ENCODE measurements around the gene UIMC1.
"Not testable (repeated sequence)": the region's sequence is repeated elsewhere in the genome, so short reads cannot be mapped to it uniquely, and the experiment has no call there.

Gene UIMC1

DNA sequence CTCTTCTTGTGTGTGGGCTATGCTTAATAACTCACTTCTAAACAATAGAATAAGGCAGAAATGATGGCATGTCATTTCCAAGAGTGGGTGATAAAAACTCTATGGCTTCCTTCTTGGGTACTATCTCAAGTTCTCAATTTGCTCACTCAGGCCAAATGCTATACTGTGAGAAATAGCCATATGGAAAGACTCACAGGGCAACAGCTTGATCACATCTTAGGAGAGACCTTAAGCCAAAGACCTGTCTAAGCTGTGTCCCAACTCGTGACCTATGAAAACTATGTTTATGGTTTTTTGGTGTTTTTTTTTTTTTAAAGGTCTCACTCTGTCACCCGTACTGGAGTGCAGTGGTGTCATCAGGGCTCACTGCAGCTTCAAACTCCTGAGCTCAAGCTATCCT, 2.1 kb upstream of the UIMC1 start:
- no peak for DNase-seq (ENCODE audit: low read depth in 1 of 2, low spot score in 1 of 2)

DNA sequence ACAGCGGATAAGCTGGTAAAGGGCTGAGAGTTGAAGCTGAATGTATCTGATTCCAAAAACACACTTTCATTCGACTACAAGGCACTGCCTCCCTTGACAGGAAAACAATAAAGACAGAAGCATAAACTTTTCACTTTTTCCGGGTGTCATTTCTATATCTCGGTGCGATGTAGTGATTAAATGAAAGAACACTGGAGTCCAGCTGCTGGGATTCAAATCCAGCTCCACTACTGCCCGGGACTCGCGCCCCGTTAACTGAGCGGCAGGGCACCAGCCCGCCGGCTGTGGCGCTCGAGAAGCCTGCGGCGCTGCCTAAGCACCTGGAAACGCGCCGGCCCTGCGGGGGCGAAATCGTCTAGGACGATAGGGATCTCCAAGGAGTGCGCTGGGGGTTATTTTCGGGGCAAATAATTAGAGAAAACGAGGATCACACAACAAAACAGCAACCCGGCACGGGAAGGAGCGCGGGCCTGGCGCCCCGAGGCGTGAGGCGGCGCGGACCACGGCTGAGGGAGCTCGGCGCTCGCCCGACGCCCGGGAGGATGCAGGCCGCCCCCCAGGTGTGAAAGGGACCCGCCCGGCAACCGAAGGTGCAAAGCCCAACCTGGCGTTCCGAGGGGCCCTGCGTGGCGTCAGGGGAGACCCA, 837 bp downstream of the UIMC1 start:
- peak; percentile 36 to 54 for DNase-seq (ENCODE audit: low read depth in 1 of 2, low spot score in 1 of 2)

DNA sequence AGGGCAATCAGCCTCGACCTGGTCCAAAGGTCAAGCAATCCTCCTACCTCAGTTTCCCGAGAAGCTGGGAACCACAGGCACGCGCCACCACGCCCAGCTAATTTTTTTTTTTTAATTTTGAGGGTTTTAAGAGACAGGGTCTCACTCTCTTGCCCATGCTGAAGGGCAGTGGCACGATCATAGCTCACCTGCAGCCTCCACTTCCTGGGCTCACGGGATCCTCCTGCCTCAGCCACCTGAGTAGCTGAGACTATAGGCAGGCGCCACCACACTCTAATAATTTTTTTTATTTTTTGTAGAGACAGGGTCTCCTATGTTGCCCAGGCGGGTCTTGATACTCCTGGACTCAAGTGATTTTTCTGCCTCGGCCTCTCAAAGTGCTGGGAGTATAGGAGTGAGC, 1.6 kb downstream of the UIMC1 start:
- no peak for DNase-seq (ENCODE audit: low read depth in 1 of 2, low spot score in 1 of 2)

DNA sequence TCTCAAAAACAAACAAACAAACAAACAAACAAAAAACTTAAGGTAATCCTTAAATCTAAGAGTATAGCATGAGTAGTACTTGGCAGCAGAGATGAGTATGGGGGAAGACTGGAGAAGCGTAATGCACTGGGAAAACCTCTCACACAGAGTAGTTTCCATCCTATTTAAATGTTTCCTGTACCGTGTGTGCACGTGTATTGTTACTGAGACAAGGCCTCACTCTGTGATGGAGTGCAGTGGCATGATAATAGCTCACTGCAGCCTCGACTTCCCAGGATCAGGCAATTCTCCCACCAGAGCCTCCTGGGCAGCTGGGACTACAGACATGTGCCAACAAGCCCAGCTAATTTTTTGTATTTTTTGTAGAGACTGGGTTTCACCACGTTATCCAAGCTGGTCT, 2.9 kb downstream of the UIMC1 start:
- no peak for DNase-seq (ENCODE audit: low read depth in 1 of 2, low spot score in 1 of 2)

DNA sequence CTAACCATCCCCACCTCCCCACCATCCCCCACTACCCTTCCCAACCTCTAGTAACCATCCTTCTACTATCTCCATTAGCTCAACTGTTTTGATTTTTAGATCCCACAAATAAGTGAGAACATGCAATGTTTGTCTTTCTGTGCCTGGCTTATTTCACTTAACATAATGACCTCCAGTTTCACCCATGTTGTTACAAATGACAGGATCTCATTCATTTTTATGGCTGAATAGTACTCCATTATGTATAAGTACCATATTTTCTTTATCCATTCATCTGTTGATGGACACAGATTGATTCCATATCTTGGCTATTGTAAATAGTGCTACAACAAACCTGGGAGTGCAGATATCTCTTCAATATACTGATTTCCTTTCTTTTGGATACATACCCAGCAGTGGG, 7.1 kb downstream of the UIMC1 start:
- not testable (repeated sequence) for DNase-seq (ENCODE audit: low read depth in 1 of 2, low spot score in 1 of 2)

DNA sequence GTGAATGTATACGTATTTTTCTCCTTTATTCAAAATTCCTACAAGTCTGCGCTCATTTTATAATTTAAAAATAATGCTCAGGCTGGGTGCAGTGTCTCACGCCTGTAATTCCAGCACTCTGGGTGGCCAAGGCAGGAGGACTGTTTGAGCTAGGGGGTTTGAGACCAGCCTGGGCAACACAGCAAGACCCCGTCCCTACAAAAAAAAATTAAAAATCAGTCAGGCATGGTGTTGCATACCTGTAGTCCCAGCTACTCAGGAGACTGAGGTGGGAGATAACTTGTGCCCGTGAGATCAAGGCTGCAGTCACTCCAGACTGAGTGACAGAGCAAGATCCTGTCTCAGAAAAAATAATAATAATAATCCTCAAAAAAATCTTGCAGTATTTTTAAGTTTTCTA, 7.8 kb downstream of the UIMC1 start:
- DNase-seq (ENCODE audit: low read depth in 1 of 2, low spot score in 1 of 2) = no peak

DNA sequence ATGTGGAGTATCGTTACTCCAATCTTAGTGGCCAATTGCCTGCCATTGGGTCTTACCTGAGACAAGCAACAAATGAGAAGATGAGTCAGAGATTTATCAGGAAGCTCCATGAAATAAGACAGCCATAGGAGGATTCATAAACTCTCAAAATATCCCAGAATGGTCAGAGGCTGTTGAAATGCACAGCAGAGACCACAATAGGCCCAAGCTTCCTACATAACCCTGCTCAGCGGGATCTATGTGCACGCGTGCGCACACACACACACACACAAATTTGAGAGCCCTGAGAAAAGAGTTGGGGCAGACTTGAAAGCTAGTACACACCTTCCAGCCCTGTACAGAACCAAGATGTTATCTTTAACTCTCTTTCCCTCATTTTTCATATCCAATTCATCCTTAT, 9.8 kb downstream of the UIMC1 start:
- DNase-seq (ENCODE audit: low read depth in 1 of 2, low spot score in 1 of 2) = no peak

DNA sequence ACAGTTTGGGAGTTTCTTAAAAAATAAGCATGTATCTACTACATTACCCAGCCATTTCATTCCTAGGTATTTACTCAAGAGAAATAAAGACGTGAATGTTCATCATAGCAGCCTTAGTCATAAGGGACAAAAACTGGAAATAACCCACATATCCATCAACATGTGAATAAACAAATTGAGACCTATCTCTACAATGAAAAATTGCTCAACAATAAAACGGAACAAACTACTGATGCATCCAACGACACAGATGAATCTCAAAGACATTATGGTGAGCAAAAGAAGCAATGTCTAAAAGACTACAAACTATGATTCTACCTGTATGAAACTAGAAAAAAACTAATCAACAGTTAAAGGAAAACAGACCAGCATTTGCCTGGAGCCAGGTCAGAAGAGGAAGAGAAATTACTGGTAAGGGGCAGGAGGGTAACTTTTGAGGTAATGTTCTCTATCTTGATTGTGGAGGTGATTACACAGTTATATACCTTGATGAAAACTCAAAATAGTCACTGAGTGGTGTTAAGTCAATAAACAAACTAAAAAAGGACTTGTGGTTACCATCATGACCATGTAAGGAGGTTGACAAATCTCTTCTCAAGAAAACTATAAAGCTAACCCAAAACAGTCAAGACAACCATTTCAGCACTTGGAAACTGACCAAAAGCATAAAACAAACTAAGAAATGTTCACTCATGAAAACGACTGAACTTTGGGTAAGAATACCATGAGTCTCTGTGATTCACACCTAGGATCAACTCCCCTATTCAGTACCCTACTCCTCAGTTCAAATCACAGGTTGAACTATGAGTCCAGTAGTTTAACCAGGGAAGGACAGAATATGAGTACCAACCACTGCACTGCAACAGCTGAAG, 10.4 kb downstream of the UIMC1 start:
- no peak for DNase-seq (ENCODE audit: low read depth in 1 of 2, low spot score in 1 of 2)

DNA sequence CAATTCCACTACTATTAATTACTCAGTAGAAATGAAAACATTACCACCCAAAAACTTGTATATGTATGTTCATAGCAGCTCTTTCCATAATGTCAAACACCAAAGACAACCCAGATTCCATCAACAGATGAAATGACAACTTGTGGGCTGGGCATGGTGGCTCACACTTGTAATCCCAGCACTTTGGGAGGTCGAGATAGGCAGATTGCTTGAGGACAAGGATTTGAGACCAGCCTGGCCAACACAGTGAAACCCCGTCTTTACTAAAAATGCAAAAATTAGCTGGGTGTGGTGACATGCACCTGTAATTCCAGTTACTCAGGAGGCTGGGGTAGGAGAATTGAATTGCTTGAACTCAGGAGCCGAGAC, 11.5 kb downstream of the UIMC1 start:
- DNase-seq (ENCODE audit: low read depth in 1 of 2, low spot score in 1 of 2) = no peak

DNA sequence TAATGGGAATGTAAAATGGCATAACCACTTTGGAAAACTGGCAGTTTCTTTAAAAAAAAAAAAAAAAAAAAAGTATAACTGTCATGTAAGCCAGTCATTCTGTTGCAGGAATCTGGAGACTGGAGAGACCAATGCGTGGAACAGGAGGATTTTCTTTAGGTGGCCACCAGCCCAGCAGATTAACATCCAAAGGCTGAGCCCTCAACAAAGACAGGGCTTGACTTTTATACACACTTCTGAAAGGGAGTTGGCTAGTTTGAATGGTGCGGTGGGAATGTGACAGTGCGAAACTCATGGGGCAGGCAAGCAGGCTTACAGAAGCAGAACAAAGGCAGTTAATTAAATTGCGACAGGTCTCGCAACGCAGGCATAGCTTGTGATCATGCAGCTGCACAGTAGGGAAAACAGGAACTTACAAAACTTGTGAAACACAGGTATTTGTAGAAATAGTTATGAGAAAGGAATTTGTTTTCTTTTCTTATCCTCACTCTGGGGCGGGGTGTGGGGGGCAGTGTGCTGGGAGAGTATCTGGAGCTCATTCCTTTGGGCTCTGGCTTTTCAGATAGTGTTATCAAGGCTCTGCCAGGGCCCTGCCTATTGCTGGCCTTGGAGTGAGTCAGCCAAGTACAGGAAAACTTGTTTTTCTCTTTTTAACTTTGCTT, 12.0 kb downstream of the UIMC1 start:
- no peak for DNase-seq (ENCODE audit: low read depth in 1 of 2, low spot score in 1 of 2)

DNA sequence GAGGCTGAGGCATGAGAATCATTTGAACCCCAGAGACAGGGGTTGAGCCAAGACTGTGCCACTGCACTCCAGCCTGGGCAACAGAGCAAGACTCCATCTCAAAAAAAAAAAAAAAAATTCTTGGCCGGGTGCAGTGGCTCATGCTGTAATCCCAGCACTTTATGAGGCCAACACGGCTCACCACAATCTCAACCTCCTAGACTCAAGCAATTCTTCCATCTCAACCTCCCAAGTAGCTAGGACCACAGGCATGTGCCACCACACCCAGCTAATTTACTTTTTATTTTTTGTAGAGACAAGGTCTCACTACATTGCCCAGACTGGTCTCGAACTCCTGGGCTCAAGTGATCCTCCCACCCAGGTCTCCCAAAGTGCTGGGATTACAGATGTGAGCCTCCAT, 13.5 kb downstream of the UIMC1 start:
- not testable (repeated sequence) for DNase-seq (ENCODE audit: low read depth in 1 of 2, low spot score in 1 of 2)

DNA sequence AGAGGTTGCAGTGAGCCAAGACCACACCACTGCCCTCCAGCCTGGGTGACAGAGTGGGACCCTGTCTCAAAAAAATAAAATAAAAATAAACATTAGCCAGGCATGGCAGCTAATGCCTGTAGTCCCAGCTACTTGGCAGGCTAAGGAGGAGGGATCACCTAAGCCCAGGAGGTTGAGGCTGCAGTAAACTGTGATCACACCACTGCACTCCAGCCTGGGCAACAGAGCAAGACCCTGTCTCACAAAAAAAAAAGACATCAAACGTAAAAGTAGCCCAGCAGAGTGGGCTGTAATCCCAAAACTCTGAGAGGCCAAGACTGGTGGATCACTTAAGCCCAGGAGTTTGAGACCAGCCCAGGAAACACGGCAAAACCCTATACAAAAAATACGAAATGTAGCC, 19.0 kb downstream of the UIMC1 start:
- DNase-seq (ENCODE audit: low read depth in 1 of 2, low spot score in 1 of 2) = no peak

DNA sequence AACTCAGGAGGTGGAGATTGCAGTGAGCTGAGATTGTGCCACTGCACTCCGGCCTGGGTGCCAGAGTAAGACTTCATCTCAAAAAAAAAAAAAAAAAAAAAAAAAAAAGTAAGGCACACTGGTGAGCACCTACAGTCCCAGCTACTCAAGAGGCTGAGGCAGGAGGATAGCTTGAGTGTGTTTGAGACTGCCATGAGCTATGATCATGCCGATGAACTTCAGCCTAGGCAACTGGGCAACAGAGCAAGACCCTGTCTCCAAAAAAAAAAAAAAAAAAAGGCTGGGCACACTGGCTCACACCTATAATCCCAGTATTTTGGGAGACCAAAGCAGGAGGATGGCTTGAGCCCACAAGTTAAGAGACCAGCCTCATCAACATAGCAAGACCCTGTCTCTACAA, 20.3 kb downstream of the UIMC1 start:
- DNase-seq (ENCODE audit: low read depth in 1 of 2, low spot score in 1 of 2) = no peak

DNA sequence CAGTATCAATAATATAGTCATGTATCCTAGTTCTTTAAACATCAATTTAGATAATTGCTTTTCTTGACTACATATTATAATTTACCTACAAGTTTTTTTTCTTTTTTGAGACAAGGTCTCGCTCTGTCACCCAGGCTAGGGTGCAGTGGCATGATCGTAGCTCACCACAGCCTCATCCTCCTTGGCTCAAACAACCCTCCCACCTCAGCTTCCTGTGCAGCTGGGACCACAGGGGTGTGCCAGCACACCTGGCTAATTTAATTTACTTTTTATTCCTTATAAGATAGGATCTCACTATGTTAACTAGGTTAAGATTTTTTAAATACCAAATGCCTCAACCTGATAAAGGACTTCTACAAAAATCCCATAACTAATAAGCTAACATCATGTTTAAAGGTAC, 21.1 kb downstream of the UIMC1 start:
- peak in 1 of 2 donors; percentile 6 for DNase-seq (ENCODE audit: low read depth in 1 of 2, low spot score in 1 of 2)

DNA sequence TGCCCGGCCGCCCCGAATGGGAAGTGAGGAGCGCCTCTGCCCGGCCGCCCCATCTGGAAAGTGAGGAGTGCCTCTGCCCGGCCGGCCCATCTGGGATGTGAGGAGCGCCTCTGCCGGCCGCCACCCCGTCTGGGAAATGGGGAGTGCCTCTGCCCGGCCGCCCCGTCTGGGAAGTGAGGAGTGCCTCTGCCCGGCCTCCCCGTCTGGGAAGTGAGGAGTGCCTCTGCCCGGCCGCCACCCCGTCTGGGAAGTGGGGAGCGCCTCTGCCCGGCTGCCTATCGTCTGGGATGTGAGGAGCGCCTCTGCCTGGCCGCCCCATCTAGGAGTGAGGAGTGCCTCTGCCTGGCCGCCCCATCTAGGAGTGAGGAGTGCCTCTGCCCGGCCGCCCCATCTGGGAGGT, 22.4 kb downstream of the UIMC1 start:
- DNase-seq (ENCODE audit: low read depth in 1 of 2, low spot score in 1 of 2) = not testable (repeated sequence)

DNA sequence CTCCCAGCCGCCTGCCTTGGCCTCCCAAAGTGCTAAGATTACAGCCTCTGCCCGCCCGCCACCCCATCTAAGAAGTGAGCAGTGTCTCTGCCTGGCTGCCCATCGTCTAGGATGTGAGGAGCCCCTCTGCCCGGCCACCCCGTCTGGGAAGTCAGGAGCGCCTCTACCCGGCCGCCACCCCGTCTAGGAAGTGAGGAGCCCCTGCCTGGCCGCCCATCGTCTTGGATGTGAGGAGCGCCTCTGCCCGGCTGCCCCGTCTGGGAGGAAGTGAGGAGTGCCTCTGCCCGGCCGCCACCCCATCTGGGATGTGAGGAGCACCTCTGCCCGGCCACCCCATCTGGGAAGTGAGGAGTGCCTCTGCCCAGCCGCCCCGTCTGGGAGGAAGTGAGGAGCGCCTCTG, 23.0 kb downstream of the UIMC1 start:
- not testable (repeated sequence) for DNase-seq (ENCODE audit: low read depth in 1 of 2, low spot score in 1 of 2)

DNA sequence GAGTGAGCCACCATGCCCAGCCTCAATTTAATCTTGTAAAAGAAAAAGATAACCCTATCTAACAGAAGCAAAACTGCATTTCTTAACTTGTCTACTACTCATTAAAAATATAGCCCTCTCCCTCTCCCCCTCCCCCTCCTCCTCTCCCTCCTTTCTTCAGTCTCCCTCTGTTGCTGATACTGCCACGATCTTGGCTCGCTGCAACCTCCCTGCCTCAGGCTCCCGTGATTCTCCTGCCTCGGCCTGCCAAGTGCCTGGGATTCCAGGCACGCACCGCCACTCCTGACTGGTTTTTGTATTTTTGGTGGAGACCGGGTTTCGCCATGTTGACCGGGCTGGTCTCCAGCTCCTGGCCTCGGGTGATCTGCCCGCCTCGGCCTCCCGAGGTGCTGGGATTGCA, 23.5 kb downstream of the UIMC1 start:
- not testable (repeated sequence) for DNase-seq (ENCODE audit: low read depth in 1 of 2, low spot score in 1 of 2)

DNA sequence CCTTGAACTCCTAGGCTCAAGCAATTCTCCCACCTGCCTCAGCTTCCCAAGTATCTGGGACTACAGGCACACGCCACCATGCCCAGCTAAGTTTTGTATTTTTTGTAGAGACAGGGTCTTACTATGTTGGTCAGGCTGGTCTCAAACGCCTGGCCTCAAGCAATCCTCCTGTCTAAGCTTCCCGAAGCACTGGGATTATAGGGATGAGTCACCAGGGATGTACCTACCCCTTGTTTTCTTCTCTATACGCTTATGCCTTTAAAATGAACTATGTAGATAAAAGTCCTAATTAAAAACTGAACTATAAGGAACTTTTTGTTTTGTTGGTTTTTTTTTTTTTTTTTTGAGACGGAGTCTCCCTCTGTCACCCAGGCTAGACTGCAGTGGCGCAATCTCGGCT, 25.8 kb downstream of the UIMC1 start:
- DNase-seq (ENCODE audit: low read depth in 1 of 2, low spot score in 1 of 2) = no peak

DNA sequence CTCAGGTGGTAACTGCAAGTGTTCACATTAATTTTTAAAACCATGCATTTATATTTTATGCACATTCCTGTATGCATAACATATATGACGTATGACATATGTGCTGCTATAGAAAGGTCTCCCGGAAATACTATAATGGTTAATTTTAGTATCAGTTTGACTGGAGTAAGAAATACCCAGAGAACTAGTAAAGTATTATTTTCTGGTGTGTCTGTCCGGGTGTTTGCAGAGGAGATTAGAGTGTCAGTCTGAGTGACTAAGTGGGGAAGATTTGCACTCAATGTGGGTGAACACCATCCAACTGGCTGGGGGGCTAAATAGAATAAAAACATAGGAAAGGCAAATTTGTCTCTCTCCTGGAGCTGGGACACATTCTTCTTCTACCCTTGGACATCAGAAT, 26.9 kb downstream of the UIMC1 start:
- DNase-seq (ENCODE audit: low read depth in 1 of 2, low spot score in 1 of 2) = no peak

DNA sequence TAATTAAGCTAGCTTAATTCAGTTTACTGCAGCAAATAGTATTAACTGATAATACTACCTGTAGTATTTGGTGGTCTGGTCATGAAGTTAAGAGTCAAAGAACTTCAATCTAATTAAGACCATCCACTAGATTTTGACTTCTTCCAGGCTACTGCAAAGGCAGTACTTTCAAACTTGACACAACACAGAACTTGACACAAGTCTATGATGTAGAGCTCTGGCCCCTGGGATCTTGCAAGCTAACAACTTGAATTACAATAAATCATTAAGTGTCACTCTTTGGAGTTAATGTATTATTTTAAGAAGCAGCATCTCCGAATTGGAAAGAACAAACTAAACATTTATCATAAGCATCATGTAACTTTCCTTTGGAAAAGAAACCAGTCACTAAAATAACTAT, 40.9 kb downstream of the UIMC1 start:
- DNase-seq (ENCODE audit: low read depth in 1 of 2, low spot score in 1 of 2) = no peak

DNA sequence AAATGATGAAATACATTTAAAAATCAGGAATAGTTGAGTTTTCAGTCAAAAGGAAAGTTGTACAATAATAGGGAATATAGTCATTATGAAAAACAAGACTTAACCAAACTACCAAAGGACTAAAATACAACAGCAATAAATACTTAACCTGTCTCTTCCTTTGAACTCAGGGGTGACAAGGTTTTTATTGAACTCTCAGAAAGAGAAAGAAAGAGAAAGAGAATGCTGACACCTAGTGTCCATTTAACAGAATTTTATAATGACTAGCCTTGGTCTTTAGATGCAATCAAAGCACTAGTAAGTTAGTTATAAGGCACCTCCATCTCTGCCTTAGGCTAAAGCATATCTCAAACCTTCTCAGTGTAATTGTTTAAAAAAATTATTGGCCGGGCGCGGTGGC, 47.5 kb downstream of the UIMC1 start:
- no peak for DNase-seq (ENCODE audit: low read depth in 1 of 2, low spot score in 1 of 2)

DNA sequence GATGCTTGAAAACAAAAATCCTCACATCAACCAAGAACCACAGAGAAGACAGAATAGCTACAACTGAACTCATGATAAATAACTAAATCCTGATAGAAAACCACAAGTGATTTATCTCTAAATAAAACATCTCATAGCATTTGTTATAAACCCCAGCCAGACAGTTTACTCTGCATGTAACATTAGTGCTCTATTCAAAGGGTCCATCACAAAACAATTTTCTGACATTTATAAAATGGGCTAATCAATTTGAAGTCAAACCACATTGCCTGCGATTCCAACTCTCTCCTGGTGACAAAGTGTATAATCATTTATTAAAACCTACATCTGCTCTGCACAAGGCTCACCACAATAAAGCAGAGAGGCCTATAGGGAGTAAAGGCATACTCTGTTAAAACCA, 49.8 kb downstream of the UIMC1 start:
- DNase-seq (ENCODE audit: low read depth in 1 of 2, low spot score in 1 of 2) = no peak

All from stimulated activated CD4-positive, alpha-beta T cell treated with anti-CD3 and anti-CD28 coated beads, Interleukin-15, amount 100 ng/mL, for 1 hour (primary cell).